HepG2 (cell line): ENCODE measurements around the gene UBE2G2. TPM values are rescaled to one million over a fixed set of nuclear protein-coding genes. Genes with fewer than 3 reads are reported as not detected.

Experiments used
- ATAC-seq: fragments of 200-7000 bp; cut with Tn5 transposase; 3 replicates; pipeline ENCODE4 v1.9.1; 2020; ENCODE audit warnings: mild to moderate bottlenecking, moderate library complexity
- BruUV-seq: library from RNA; stranded (reverse); fragments of 400-500 nt; replicated peaks from 2 replicates; lab custom pipeline; 2021; lab: Mats Ljungman, UMichigan
- CTCF ChIA-PET: fragments of 300-600 bp; formaldehyde crosslinking; extraction: SDS; loops from one replicate; lab custom pipeline; 2021; ENCODE audit warnings: low total read pairs, inconsistent platforms, low intra/inter-chr PET ratio; lab: Yijun Ruan, JAX
- POLR2A ChIA-PET: fragments of 350-600 bp; sonication (Branson Sonifier 250); formaldehyde crosslinking; loops from one replicate; lab custom pipeline; 2020; ENCODE audit warnings: antibody characterized with exemption, inconsistent platforms; lab: Yijun Ruan, JAX
- DNase-seq: peaks from one replicate; pipeline ENCODE4 v3.0.0-alpha.2; 2015; ENCODE audit warnings: low spot score
- FAIRE-seq: peaks from 3 replicates; lab custom pipeline; 2011; peaks lifted over from hg19 to GRCh38; lab: Jason Lieb, UNC
- H2AFZ ChIP-seq: one replicate; pipeline ENCODE4 v1.6.1; 2011; ENCODE audit warnings: low read length, inconsistent platforms
- H3K27ac ChIP-seq: fragments of 300-600 bp; 3 replicates; pipeline ENCODE4 v1.8.0; 2011; ENCODE audit warnings: mixed run types, mild to moderate bottlenecking, mixed read lengths, low read length, inconsistent platforms; ENCODE audit not compliant: insufficient read depth; ENCODE audit errors: extremely low read length
- H3K27me3 ChIP-seq, 2 experiments: fragments of 200-600 bp in 1 of 2; 2 replicates in 1 of 2; 3 replicates in 1 of 2; pipeline versions ENCODE4 v1.6.0 to v1.8.0; 2011; ENCODE audit warnings: low read length in 2 of 2, mild to moderate bottlenecking in 2 of 2, moderate library complexity in 2 of 2, inconsistent platforms in 1 of 2; ENCODE audit not compliant: insufficient read depth in 2 of 2, control insufficient read depth in 1 of 2
- H3K36me3 ChIP-seq, 2 experiments: fragments of 200-600 bp in 1 of 2; replicated peaks in 1 of 2; 2 replicates in 1 of 2; 3 replicates in 1 of 2; pipeline versions ENCODE4 v1.5.1 to v1.8.0; 2011; ENCODE audit warnings: low read length in 2 of 2, inconsistent platforms in 1 of 2; ENCODE audit not compliant: insufficient read depth in 2 of 2, control insufficient read depth in 1 of 2
- H3K4me1 ChIP-seq: 2 replicates; pipeline ENCODE4 v1.5.1; 2012; ENCODE audit warnings: low read length, inconsistent platforms; ENCODE audit not compliant: insufficient read depth
- H3K4me2 ChIP-seq: 2 replicates; pipeline ENCODE4 v1.6.0; 2011; ENCODE audit warnings: low read depth, low read length, inconsistent platforms
- H3K4me3 ChIP-seq, 3 experiments: fragments of 200-600 bp in 1 of 3; sonication (generic), shearing (Covaris generic) in 1 of 3; replicated peaks in 1 of 3; 2 replicates each; pipeline ENCODE4 v1.5.1; 2011 to 2016; ENCODE audit warnings: low read length in 3 of 3, inconsistent platforms in 2 of 3, low read depth in 2 of 3, mild to moderate bottlenecking in 2 of 3, control low read depth in 1 of 3, mixed read lengths in 1 of 3; ENCODE audit not compliant: insufficient read depth in 1 of 3
- H3K79me2 ChIP-seq: one replicate; pipeline ENCODE4 v1.6.1; 2011; ENCODE audit warnings: low read length, inconsistent platforms; ENCODE audit not compliant: insufficient read depth
- H3K9ac ChIP-seq: 2 replicates; pipeline ENCODE4 v1.6.0; 2011; ENCODE audit warnings: mild to moderate bottlenecking, low read depth, low read length, inconsistent platforms; ENCODE audit not compliant: insufficient read depth
- H3K9me3 ChIP-seq: 2 replicates; pipeline ENCODE4 v1.5.1; 2012; ENCODE audit warnings: mild to moderate bottlenecking, low read length
- H4K20me1 ChIP-seq: 2 replicates; pipeline ENCODE4 v1.6.0; 2011; ENCODE audit warnings: inconsistent platforms, mild to moderate bottlenecking, low read length, moderate library complexity; ENCODE audit not compliant: insufficient read depth
- FIP1L1 ChIP-seq: fragments of 200-400 bp; formaldehyde crosslinking; IDR thresholded peaks from 2 replicates; pipeline ENCODE4 v1.6.1; 2018; ENCODE audit warnings: low read depth, mild to moderate bottlenecking, low read length, moderate library complexity, borderline replicate concordance; ENCODE audit not compliant: insufficient read depth
- HOXA7 ChIP-seq: sonication (generic); formaldehyde crosslinking; IDR thresholded peaks from 2 replicates; pipeline ENCODE4 v1.8.1; 2022; ENCODE audit warnings: mild to moderate bottlenecking, missing genetic modification reagents, moderate library complexity
- JUN ChIP-seq: sonication (generic); formaldehyde crosslinking; IDR thresholded peaks from 2 replicates; pipeline ENCODE4 v1.4.0; 2020; ENCODE audit warnings: mild to moderate bottlenecking, missing genetic modification reagents
- JUNB ChIP-seq: sonication (generic); formaldehyde crosslinking; IDR thresholded peaks from 2 replicates; pipeline ENCODE4 v1.8.0; 2022; ENCODE audit warnings: missing genetic modification reagents, mild to moderate bottlenecking, borderline replicate concordance
- KDM5A ChIP-seq: fragments of 200-600 bp; sonication (generic); IDR thresholded peaks from 2 replicates; pipeline ENCODE4 v1.7.0; 2018; ENCODE audit warnings: antibody characterized with exemption, mild to moderate bottlenecking, low read length, borderline replicate concordance
- PHF5A ChIP-seq: IDR thresholded peaks from one replicate; pipeline ENCODE4 v1.6.1; 2018; ENCODE audit warnings: low read depth, missing genetic modification reagents; ENCODE audit not compliant: unreplicated experiment
- REST ChIP-seq, 2 experiments: IDR thresholded peaks; 2 replicates each; pipeline ENCODE4 v1.6.1; 2011 to 2012; ENCODE audit warnings: low read length in 2 of 2, borderline replicate concordance in 1 of 2, low read depth in 1 of 2, mild to moderate bottlenecking in 1 of 2, moderate library complexity in 1 of 2
- REXO4 ChIP-seq: sonication (generic); formaldehyde crosslinking; IDR thresholded peaks from 2 replicates; pipeline ENCODE4 v1.8.0; 2022; ENCODE audit warnings: missing genetic modification reagents, mild to moderate bottlenecking, borderline replicate concordance
- SNAPC5 ChIP-seq: sonication (generic); formaldehyde crosslinking; IDR thresholded peaks from 2 replicates; pipeline ENCODE4 v1.8.1; 2023; ENCODE audit warnings: mild to moderate bottlenecking, missing genetic modification reagents, borderline replicate concordance
- SP5 ChIP-seq: IDR thresholded peaks from 2 replicates; pipeline ENCODE4 v1.6.1; 2016; ENCODE audit warnings: low read depth, borderline replicate concordance
- THAP8 ChIP-seq: sonication (generic); formaldehyde crosslinking; IDR thresholded peaks from 2 replicates; pipeline ENCODE4 v1.5.1; 2020; ENCODE audit warnings: missing genetic modification reagents, mild to moderate bottlenecking, borderline replicate concordance
- UBTF ChIP-seq: sonication (generic); formaldehyde crosslinking; IDR thresholded peaks from 2 replicates; pipeline ENCODE4 v1.4.0; 2020; ENCODE audit warnings: mild to moderate bottlenecking, missing genetic modification reagents
- ZBTB3 ChIP-seq: sonication (generic); formaldehyde crosslinking; IDR thresholded peaks from 2 replicates; pipeline ENCODE4 v1.4.0; 2020; ENCODE audit warnings: low read depth, mild to moderate bottlenecking, moderate library complexity, missing genetic modification reagents, borderline replicate concordance
- WGBS: methylation state at CpG from one replicate; pipeline ENCODE4 v1.1.6; 2017; ENCODE audit warnings: low lambda C conversion rate; 5-methylcytosine and 5-hydroxymethylcytosine counted together
- in situ Hi-C: cut with HindIII; loops from 2 replicates; pipeline ENCODE4 v1.10.0; 2017; ENCODE audit warnings: low pct_unique_long_range_greater_than_20kb; ENCODE audit not compliant: extremely low pct_ligation_motif_present
- intact Hi-C: fragments of 100-400 bp; cut with micrococcal nuclease; formaldehyde crosslinking; loops from one replicate; pipeline ENCODE4 v1.10.0; 2022; ENCODE audit not compliant: unreplicated experiment
- polyA plus RNA-seq, 8 experiments: library from polyadenylated mRNA; depleted of rRNA in 3 of 8; stranded (reverse) in 7 of 8; unstranded in 1 of 8; fragments of >200 nt; fragmentation: Illumina TruSeq in 4 of 8; extraction: Trizol in 4 of 8; gene quantifications; 2 replicates each; pipeline versions ENCODE4 v1.2.1 to v1.2.3, GENCODE V29; 2011 to 2016; ENCODE audit warnings: low read depth in 4 of 8, missing spikeins in 1 of 8, mixed read lengths in 1 of 8; ENCODE audit not compliant: insufficient read depth in 1 of 8
- total RNA-seq, 5 experiments: library from RNA; depleted of rRNA; stranded (reverse); fragments of >200 nt; fragmentation: Illumina TruSeq; extraction: Trizol; gene quantifications; 2 replicates each; pipeline ENCODE4 v1.2.3, GENCODE V29; 2016; ENCODE audit warnings: low read depth in 1 of 5

Gene UBE2G2
- total and polyA plus RNA-seq, 2 of the 13 experiments (the other 11 are each of a cell fraction or from before 2014, with no cell fraction given): 55.4 to 92.0 TPM

- DNase-seq: no peak
These were observed 53.0 kb downstream of the UBE2G2 start for GRCh38 chr21:44748621-44749020.

More at GRCh38 chr21:44748621-44749020, 53.0 kb downstream of the UBE2G2 start:
- BruUV-seq: no TSS peak
- Histone ChIP-seq H3K4me3 (no peak overlapping the region), H2AFZ (no peak overlapping the region), H3K4me1 (no peaks in the 10 kb centered on the region), H3K79me2 (no peaks in the 10 kb centered on the region), H3K27ac (no peak overlapping the region), H3K36me3 (no peaks in the 10 kb centered on the region), H3K9me3 (no peaks in the 10 kb centered on the region), H3K9ac (no peak overlapping the region), H3K27me3 (peaks cover 11 to 60% of the 10 kb centered on the region in 2 experiments; a peak in 4 of 5 replicates), H3K4me2 (no peak overlapping the region), H4K20me1 (no peaks in the 10 kb centered on the region)
- intact Hi-C loops: no loop called here
- POLR2A ChIA-PET: no interaction called here
- FAIRE-seq (no peak), ATAC-seq (no peak)
- TF ChIP-seq HOXA7 (CRISPR knock-in tag) (no peak), SP5 (CRISPR knock-in tag) (no peak), PHF5A (CRISPR knock-in tag) (no peak), REXO4 (CRISPR knock-in tag) (no peak), UBTF (CRISPR knock-in tag) (no peak), FIP1L1 (no peak), JUN (CRISPR knock-in tag) (no peak), SNAPC5 (CRISPR knock-in tag) (no peak), REST (IDR thresholded peaks at IDR 0.05; ENCODE audit: borderline replicate concordance in 1 of 2, low read depth in 1 of 2, low read length in 2 of 2) (no peak), KDM5A (no peak), JUNB (CRISPR knock-in tag) (no peak), ZBTB3 (CRISPR knock-in tag) (no peak), THAP8 (CRISPR knock-in tag) (no peak)
- in situ Hi-C loops: no loop called here
- WGBS: 66% methylated on average over 5 of the region's 16 CpGs
- CTCF ChIA-PET: no interaction called here
